SK-N-SH (cell line): ENCODE results near the gene GALT. TPM values are rescaled to one million over a fixed set of nuclear protein-coding genes. Genes with fewer than 3 reads are reported as not detected.

ENCODE experiments used
- CTCF ChIA-PET: fragments of 300-600, 350-600 bp; formaldehyde crosslinking; extraction: SDS; loops from one replicate; lab custom pipeline; 2021; lab: Yijun Ruan, JAX
- POLR2A ChIA-PET: fragments of 350-600 bp; sonication (Branson Sonifier 250); formaldehyde crosslinking; extraction: SDS; loops from one replicate; lab custom pipeline; 2020; ENCODE audit warnings: antibody characterized with exemption, inconsistent platforms; lab: Yijun Ruan, JAX
- DNase-seq: peaks from one replicate; pipeline ENCODE4 v3.0.0; 2012
- H2AFZ ChIP-seq: fragments of 200-600 bp; sonication (generic); 2 replicates; pipeline ENCODE4 v1.8.1; 2016; ENCODE audit warnings: antibody characterized with exemption, mild to moderate bottlenecking, low read depth
- H3F3A ChIP-seq: fragments of 200-600 bp; sonication (generic); replicated peaks from 2 replicates; pipeline ENCODE3; 2016; ENCODE audit warnings: antibody characterized with exemption, mild to moderate bottlenecking; ENCODE audit not compliant: insufficient read depth
- H3K27ac ChIP-seq, 2 experiments: fragments of 200-500 bp in 1 of 2; fragments of 200-600 bp in 1 of 2; sonication (Bioruptor generic) in 1 of 2; sonication (generic), shearing (Covaris generic) in 1 of 2; 2 replicates each; pipeline versions ENCODE4 v1.5.1 to v1.6.1; 2014 to 2016; ENCODE audit warnings: low read depth in 2 of 2, inconsistent platforms in 1 of 2, low read length in 1 of 2, mild to moderate bottlenecking in 1 of 2, mixed read lengths in 1 of 2
- H3K27me3 ChIP-seq: fragments of 200-600 bp; sonication (generic), shearing (Covaris generic); 2 replicates; pipeline ENCODE4 v1.6.1; 2016; ENCODE audit warnings: mixed run types; ENCODE audit not compliant: insufficient read depth
- H3K36me3 ChIP-seq, 2 experiments: fragments of 200-500 bp in 1 of 2; fragments of 200-600 bp in 1 of 2; sonication (Bioruptor generic) in 1 of 2; sonication (generic) in 1 of 2; replicated peaks in 1 of 2; 2 replicates each; pipeline versions ENCODE3 to v1.5.1; 2014 to 2016; ENCODE audit warnings: low read length in 1 of 2, mild to moderate bottlenecking in 1 of 2; ENCODE audit not compliant: insufficient read depth in 2 of 2, control insufficient read depth in 1 of 2
- H3K4me1 ChIP-seq, 2 experiments: fragments of 200-500 bp in 1 of 2; fragments of 200-600 bp in 1 of 2; sonication (Bioruptor generic) in 1 of 2; sonication (generic), shearing (Covaris generic) in 1 of 2; 2 replicates each; pipeline versions ENCODE4 v1.5.1 to v1.6.1; 2014 to 2016; ENCODE audit warnings: low read depth in 1 of 2, low read length in 1 of 2, mixed run types in 1 of 2; ENCODE audit not compliant: insufficient read depth in 2 of 2, control insufficient read depth in 1 of 2
- H3K4me2 ChIP-seq: fragments of 200-600 bp; sonication (generic), shearing (Covaris generic); 2 replicates; pipeline ENCODE4 v1.6.1; 2017; ENCODE audit warnings: mixed run types
- H3K4me3 ChIP-seq, 2 experiments: fragments of 200-500 bp in 1 of 2; fragments of 200-600 bp in 1 of 2; sonication (Bioruptor generic) in 1 of 2; sonication (generic), shearing (Covaris generic) in 1 of 2; 2 replicates each; pipeline versions ENCODE4 v1.5.1 to v1.8.1; 2014 to 2016; ENCODE audit warnings: low read depth in 2 of 2, inconsistent platforms in 1 of 2, low read length in 1 of 2, mild to moderate bottlenecking in 1 of 2, mixed read lengths in 1 of 2, moderate library complexity in 1 of 2
- H3K79me2 ChIP-seq: fragments of 200-600 bp; sonication (generic); 2 replicates; pipeline ENCODE4 v1.8.1; 2017; ENCODE audit warnings: mild to moderate bottlenecking; ENCODE audit not compliant: insufficient read depth
- H3K9ac ChIP-seq: fragments of 200-600 bp; sonication (generic); 2 replicates; pipeline ENCODE4 v1.6.1; 2017; ENCODE audit warnings: mixed run types
- H3K9me2 ChIP-seq: fragments of 200-600 bp; sonication (generic); 2 replicates; pipeline ENCODE4 v1.6.1; 2017; ENCODE audit warnings: mixed run types
- H3K9me3 ChIP-seq: fragments of 200-600 bp; sonication (generic); 2 replicates; pipeline ENCODE4 v1.6.1; 2017; ENCODE audit warnings: mixed run types, mild to moderate bottlenecking, moderate library complexity
- H4K20me1 ChIP-seq: fragments of 200-600 bp; sonication (generic); 2 replicates; pipeline ENCODE4 v1.6.1; 2017; ENCODE audit warnings: mild to moderate bottlenecking, mixed run types; ENCODE audit not compliant: insufficient read depth
- CHD2 ChIP-seq: fragments of 150-350 bp; IDR thresholded peaks from 2 replicates; pipeline ENCODE4 v1.6.1; 2018; ENCODE audit warnings: low read length; ENCODE audit not compliant: partially characterized antibody
- ELF1 ChIP-seq: IDR thresholded peaks from 2 replicates; pipeline ENCODE4 v1.4.0; 2012
- EZH2phosphoT487 ChIP-seq: fragments of 200-600 bp; sonication (generic); IDR thresholded peaks from 2 replicates; pipeline ENCODE4 v1.6.1; 2017; ENCODE audit warnings: low read depth, mixed run types, mild to moderate bottlenecking, antibody characterized with exemption, moderate library complexity, borderline replicate concordance
- FOSL2 ChIP-seq: IDR thresholded peaks from 2 replicates; pipeline ENCODE4 v1.4.0; 2012; ENCODE audit warnings: low read depth, mild to moderate bottlenecking, moderate library complexity, borderline replicate concordance
- FOXJ3 ChIP-seq: sonication (generic); formaldehyde crosslinking; IDR thresholded peaks from 2 replicates; pipeline ENCODE4 v1.5.1; 2020; ENCODE audit warnings: mild to moderate bottlenecking, missing genetic modification reagents
- GABPA ChIP-seq: IDR thresholded peaks from 2 replicates; pipeline ENCODE4 v1.4.0; 2012; ENCODE audit warnings: low read depth, mild to moderate bottlenecking
- MEF2A ChIP-seq: IDR thresholded peaks from 2 replicates; pipeline ENCODE4 v1.4.0; 2012; ENCODE audit warnings: low read depth, borderline replicate concordance
- NRF1 ChIP-seq: IDR thresholded peaks from 2 replicates; pipeline ENCODE4 v1.6.1; 2012; ENCODE audit warnings: low read depth, mild to moderate bottlenecking, low read length
- RAD21 ChIP-seq: IDR thresholded peaks from 2 replicates; pipeline ENCODE4 v1.6.1; 2012; ENCODE audit warnings: mild to moderate bottlenecking, low read length
- RCOR1 ChIP-seq: fragments of 150-350 bp; IDR thresholded peaks from 2 replicates; pipeline ENCODE4 v1.6.1; 2017; ENCODE audit warnings: antibody characterized with exemption, low read length
- RFX5 ChIP-seq: IDR thresholded peaks from 2 replicates; pipeline ENCODE4 v1.6.1; 2012; ENCODE audit warnings: mild to moderate bottlenecking, improper control_type of control experiment, low read length
- RXRA ChIP-seq: IDR thresholded peaks from 2 replicates; pipeline ENCODE4 v1.4.0; 2012; ENCODE audit warnings: low read depth, mild to moderate bottlenecking, borderline replicate concordance
- SMC3 ChIP-seq: IDR thresholded peaks from 2 replicates; pipeline ENCODE4 v1.6.1; 2012; ENCODE audit warnings: low read depth, low read length, improper control_type of control experiment
- TEAD4 ChIP-seq: IDR thresholded peaks from 2 replicates; pipeline ENCODE4 v1.4.0; 2012; ENCODE audit warnings: mild to moderate bottlenecking, borderline replicate concordance; ENCODE audit not compliant: insufficient read depth
- WGBS: methylation state at CpG from one replicate; pipeline ENCODE4 v1.1.6; 2017; ENCODE audit warnings: low lambda C conversion rate; 5-methylcytosine and 5-hydroxymethylcytosine counted together
- polyA plus RNA-seq, 3 experiments: library from polyadenylated mRNA; depleted of rRNA; stranded (reverse); fragments of >200 nt; gene quantifications; 2 replicates each; pipeline ENCODE4 v1.2.3, GENCODE V29; 2012
- TF ChIP-seq, protein P1 (sequence below): fragments of 200-600 bp; sonication (generic); IDR thresholded peaks from 2 replicates; pipeline ENCODE4 v1.6.1; 2017; ENCODE audit warnings: antibody characterized with exemption, mild to moderate bottlenecking, moderate library complexity
- TF ChIP-seq, protein P2 (sequence below): IDR thresholded peaks from 2 replicates; pipeline ENCODE4 v1.4.0; 2012; ENCODE audit warnings: low read depth

The GALT gene
- polyA plus RNA-seq, 1 of the 3 experiments (the other 2 are of a cell fraction): 45.9 TPM

DNA sequence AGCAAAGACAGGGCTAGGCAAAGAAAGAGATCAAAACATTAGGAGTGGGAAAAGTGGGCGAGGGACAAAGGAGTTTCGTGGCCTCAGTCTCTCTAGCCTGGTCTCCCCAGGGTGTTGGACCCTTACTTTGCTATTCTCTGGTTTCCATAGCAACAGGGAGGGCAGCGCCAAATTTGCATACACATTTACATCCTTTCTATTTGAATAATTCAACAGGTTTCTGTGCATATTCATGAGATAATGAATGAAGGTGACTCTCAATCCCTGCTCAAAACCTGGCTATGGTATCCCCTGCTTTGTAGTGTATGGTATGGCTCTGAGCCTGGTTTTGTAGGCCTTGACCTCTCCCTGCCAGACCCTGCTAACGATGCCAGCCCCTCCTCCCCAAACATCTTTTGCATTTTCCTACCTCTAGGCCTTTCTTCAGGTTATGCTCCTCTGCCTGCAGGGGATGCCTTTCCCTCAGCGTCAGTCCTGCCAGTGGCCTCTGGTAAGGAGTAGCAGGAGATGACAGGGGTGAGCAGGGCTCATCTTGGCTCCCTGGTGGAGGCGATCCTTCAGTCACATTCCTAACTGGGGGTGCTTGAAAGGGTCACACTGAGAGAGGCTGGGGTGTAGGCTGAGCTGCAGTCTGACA is 44.4 kb upstream of the GALT start (continued):
- no peak for TF ChIP-seq RCOR1
- TF ChIP-seq RFX5: no peak
- no peak for TF ChIP-seq NRF1

DNA sequence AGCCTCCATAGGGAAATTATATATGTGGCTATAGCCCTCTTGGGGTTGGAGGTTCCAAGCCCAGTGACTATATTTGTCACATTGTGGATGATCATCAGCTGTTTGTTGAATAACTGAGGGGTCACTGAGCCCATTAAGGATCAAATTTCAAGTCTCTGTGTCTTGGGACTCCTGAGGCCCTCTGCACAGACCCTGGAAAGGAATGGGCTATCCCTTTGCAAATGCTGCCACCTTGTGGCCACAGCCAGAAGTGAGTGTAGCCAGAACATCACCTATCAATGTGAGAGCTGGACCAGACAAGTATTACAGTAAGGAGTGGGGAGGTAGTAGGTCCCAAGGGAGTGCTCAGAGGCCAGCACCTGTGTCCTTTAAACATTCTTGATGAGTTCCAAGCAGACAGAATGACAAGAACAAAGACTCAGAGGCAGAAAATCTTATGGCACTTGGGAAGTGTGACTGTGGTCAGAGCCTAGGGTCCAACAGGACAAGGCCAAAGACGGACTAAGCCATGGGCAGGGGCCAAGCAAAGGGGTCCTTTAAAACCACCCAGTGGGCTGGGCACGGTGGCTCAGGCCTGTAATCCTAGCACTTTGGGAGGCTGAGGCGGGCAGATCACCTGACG is 42.8 kb upstream of the GALT start:
- Histone ChIP-seq H3K9me2 (no peaks in the 10 kb centered on the region), H3K27ac (no peak overlapping the region), H3K4me3 (no peak overlapping the region; a peak in 1 of 4 replicates), H3K4me1 (peaks cover 0 to 7% of the 10 kb centered on the region in 2 experiments; a peak in 1 of 4 replicates), H3F3A (no peaks in the 10 kb centered on the region), H3K9ac (no peak overlapping the region), H3K4me2 (no peak overlapping the region), H3K27me3 (no peaks in the 10 kb centered on the region), H3K36me3 (no peaks in the 10 kb centered on the region), H2AFZ (no peak overlapping the region), H3K79me2 (no peaks in the 10 kb centered on the region), H4K20me1 (no peaks in the 10 kb centered on the region), H3K9me3 (no peaks in the 10 kb centered on the region)
- 66% methylated on average over 4 of the region's 4 CpGs for WGBS
- DNase-seq: peak; percentile 88
- ChIA-PET POLR2A (no interaction called here), CTCF (interaction anchor here (0.5 to 7.9 kb wide), 83 partner anchors 8 to 869 kb away, joined by 3 to 112 read pairs (median 5); partner anchors contain the start of genes ARID3C, CNTFR, DCTN3 and GALT)
- TF ChIP-seq, protein P1, sequence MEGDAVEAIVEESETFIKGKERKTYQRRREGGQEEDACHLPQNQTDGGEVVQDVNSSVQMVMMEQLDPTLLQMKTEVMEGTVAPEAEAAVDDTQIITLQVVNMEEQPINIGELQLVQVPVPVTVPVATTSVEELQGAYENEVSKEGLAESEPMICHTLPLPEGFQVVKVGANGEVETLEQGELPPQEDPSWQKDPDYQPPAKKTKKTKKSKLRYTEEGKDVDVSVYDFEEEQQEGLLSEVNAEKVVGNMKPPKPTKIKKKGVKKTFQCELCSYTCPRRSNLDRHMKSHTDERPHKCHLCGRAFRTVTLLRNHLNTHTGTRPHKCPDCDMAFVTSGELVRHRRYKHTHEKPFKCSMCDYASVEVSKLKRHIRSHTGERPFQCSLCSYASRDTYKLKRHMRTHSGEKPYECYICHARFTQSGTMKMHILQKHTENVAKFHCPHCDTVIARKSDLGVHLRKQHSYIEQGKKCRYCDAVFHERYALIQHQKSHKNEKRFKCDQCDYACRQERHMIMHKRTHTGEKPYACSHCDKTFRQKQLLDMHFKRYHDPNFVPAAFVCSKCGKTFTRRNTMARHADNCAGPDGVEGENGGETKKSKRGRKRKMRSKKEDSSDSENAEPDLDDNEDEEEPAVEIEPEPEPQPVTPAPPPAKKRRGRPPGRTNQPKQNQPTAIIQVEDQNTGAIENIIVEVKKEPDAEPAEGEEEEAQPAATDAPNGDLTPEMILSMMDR: peak; percentile 94
- peak; percentile 97 for TF ChIP-seq RAD21
- TF ChIP-seq RCOR1: 0 out of 2 replicates have a peak, but pooled peaks have one; percentile 43
- peak; percentile 83 for TF ChIP-seq SMC3
- no peak for TF ChIP-seq CHD2
- TF ChIP-seq, protein P2, sequence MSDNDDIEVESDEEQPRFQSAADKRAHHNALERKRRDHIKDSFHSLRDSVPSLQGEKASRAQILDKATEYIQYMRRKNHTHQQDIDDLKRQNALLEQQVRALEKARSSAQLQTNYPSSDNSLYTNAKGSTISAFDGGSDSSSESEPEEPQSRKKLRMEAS: no peak

DNA sequence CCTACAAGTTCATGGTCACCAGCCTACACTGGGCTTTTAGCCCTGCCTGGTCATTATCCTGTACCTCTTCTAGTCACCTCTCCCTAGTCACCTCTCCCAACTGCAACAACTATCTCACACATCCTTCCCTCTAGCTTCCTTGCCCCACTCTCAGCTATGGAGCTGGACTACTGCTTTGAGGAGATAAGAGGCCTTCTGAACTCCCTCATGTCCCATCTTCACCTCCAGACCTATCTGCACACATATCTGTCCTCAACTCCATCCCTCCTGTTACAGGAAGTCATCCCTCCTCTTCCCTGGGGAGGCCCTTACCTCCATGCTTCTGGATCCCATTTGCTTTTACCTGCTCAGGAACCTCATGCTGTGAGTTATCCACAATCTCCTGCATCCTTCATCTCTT is 40.3 kb upstream of the GALT start:
- Histone ChIP-seq H4K20me1 (no peaks in the 10 kb centered on the region), H3F3A (no peaks in the 10 kb centered on the region), H3K9ac (no peak overlapping the region), H3K36me3 (no peaks in the 10 kb centered on the region), H2AFZ (no peak overlapping the region), H3K4me3 (no peak overlapping the region), H3K79me2 (peaks cover 5% of the 10 kb centered on the region; the same call in 1 of the 2 replicates), H3K9me3 (no peaks in the 10 kb centered on the region), H3K9me2 (no peaks in the 10 kb centered on the region), H3K27ac (no peak overlapping the region), H3K4me2 (no peak overlapping the region), H3K4me1 (peaks cover 0 to 7% of the 10 kb centered on the region in 2 experiments; a peak in 1 of 4 replicates), H3K27me3 (no peaks in the 10 kb centered on the region)
- POLR2A ChIA-PET: no interaction called here
- TF ChIP-seq FOXJ3 (CRISPR knock-in tag) (no peak), SMC3 (no peak), FOSL2 (no peak), RXRA (no peak), NRF1 (no peak), EZH2phosphoT487 (no peak), RFX5 (no peak), MEF2A (no peak), GABPA (no peak), ELF1 (no peak), TEAD4 (no peak), RCOR1 (no peak)
- TF ChIP-seq, protein P1: no peak
- no peak for DNase-seq
- CTCF ChIA-PET: interaction anchor here (0.9 to 7.9 kb wide), 10 partner anchors 13 to 202 kb away, joined by 3 to 112 read pairs (median 7); partner anchors contain the start of gene SIGMAR1
